Activated CD4-positive, alpha-beta T cell treated with anti-CD3 and anti-CD28 coated beads, Interleukin-2, amount 50 U/mL, for 24 hours (primary cell): ENCODE measurements around the gene GTF3C2.
"Not testable (repeated sequence)": the region's sequence is repeated elsewhere in the genome, so short reads cannot be mapped to it uniquely, and the experiment has no call there.

Source experiments
- DNase-seq, 2 donors: peaks; one replicate each; pipeline ENCODE4 v3.0.0-alpha.2; 2020; ENCODE audit warnings: low read depth in 1 of 2, low spot score in 1 of 2

The GTF3C2 gene

DNA sequence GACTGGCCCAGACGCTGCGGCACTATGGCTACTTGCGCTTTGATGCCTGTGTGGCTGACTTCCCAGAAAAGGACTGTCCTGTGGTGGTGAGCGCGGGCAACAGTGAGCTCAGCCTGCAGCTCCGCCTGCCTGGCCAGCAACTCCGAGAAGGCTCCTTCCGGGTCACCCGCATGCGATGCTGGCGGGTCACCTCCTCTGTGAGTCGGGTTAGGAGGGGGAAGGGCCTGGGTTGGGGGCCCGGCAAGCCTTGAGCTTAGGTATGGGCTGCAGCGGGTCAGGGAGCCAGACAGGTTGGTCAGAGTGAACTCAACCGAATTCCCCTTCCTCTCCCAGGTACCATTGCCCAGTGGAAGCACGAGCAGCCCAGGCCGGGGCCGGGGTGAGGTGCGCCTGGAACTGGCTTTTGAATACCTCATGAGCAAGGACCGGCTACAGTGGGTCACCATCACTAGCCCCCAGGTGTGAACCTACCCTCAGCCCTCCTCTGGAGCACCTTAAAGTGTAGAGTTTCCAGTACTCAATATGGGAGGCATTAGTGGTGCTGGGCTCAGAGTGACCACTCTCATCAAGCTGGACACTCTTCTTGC is 19.0 kb upstream of the GTF3C2 start:
- DNase-seq: no peak

DNA sequence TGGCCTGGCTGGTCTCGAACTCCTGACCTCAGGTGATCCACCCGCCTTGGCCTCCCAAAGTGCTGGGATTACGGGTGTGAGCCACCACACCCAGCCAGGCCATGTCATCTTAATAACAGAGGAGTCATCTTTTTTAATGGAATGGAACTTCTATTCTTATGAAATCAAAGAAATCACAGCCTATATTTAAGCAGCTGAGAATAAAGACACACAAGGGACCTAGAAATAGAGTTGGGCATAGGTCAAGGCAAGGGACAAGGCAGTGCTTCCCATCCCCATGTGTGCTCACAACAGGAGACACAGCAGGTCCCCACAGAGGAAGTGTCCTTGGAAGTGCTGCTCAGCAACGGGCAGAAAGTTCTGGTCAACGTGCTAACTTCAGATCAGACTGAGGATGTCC is 17.0 kb upstream of the GTF3C2 start:
- no peak for DNase-seq

DNA sequence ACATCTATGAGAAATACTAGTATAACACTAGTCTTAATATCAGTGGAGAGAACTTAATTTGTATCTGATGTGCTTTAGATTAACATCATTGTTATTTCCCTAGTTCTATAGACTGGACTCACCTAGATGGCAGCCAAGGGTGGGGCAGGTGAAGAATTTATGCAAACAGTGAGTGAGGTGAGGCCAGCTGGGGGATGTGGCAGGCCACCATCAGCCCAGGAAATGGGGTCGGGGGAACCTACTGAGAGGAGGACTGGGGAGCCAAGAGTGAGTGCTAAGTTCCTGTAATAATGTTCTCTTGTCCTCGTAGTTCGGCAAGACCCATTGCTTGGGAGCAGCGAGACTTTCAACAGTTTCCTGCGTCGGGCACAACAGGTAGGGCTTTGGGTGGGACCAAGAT is 16.4 kb upstream of the GTF3C2 start:
- no peak for DNase-seq

DNA sequence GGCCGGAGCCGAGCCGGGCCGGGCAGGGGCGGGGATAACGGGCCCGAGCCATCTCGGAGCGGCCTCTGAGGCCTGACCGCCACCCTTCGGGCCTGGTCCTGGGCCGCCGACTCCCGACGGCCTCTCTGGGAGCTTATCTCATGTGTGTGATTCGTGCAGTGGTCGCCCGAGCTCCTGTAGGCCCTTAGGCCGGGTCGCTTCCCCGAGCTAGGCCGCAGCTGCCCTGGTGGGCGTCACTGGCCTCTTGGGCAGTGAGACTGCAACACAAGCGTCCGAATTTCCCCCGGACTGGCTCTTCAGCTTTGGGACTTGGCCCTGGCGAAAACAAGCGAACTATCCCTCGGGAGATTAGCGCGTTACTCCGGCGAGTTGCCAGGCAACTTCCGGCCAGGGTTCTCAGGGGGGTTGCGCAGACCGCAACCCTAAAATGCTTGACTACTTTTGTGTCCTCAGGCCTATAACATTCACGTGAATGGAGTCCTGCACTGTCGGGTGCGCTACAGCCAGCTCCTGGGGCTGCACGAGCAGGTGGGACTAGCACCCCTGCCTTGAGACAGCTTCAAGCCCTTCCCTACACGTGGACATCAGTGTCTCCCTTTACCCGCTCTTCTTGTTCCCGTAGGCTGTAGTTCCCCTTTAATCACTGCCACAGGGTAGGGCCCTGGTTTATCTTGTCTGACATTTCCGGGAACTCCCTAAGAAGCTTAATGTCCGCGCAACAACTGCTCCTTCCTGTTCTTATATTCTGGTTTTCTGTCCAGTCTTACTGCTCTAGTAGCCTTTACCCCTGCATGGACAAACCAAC is 14.5 kb upstream of the GTF3C2 start:
- no peak for DNase-seq

DNA sequence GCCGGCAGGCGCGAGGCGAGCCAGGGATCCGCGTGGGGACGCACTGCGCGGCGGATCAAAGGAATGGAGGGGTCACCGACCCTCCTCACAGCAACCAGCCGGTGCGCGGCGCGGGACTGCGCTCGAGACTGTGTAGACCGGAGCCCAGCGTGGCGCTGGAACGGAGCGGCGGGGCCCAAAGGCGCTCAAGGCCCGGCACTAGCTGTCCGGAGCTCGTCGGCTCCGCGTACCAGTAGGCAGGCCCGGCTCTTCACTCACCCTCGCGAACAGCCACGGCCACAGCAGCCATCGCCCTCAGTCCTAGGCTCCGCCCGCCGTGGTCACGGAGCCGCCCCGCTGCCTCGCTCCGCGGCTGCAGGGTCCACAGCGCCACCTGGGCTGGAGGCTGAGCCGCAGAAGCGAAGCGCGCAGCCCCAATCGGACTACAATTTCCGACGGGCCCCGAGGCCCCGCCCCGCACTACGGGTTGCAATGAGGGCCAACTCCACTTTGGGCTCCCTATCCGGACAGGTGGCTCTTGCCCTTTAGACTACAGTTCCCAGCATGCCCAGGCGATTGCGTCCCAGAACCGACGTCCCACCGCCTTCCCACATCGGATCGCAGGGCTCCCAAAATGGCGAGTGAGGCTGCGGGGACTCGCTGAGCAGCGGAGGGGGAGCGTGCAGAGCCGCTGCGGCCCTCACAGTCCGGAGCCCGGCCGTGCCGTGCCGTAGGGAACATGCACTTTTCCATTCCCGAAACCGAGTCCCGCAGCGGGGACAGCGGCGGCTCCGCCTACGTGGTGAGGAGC is 13.7 kb upstream of the GTF3C2 start, which contains the start of the genes EIF2B4 and SNX17:
TSS of gene EIF2B4 (minus strand) at position 313 of the 790 bp plus-strand sequence. CDS start at position 289, 24 bp downstream.
TSS of gene SNX17 (plus strand) at position 591 of the 790 bp plus-strand sequence. CDS start at position 719, 128 bp downstream.
- DNase-seq: peak; percentile 96 to 99

DNA sequence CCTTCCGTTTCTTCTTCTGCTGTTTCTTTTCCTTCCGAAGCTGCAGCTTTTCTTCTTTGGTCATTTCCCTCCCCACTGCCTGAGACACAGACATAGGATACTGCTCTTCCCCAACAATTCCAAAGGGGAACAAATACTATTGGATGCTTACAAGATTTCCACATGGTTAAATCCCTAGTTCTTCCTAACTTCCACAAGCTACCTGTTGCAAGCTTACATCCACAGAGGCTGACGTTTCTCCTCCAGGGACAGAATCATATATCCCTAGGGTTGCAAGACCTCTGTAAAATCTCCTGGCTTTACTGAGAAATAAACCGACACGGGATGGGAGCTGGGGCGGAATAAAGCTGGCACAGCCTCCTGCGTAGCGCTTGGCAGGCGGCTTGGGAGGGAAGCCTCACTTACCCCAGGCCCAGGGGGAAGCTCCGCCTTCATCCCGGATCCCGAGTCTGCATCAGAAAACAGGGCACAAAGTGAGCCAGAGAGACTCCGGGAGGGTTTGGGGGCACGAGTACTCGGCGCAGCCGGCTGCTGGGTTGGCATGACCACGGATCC is 13.0 kb upstream of the GTF3C2 start:
- DNase-seq: peak in 1 of 2 donors; percentile 27

DNA sequence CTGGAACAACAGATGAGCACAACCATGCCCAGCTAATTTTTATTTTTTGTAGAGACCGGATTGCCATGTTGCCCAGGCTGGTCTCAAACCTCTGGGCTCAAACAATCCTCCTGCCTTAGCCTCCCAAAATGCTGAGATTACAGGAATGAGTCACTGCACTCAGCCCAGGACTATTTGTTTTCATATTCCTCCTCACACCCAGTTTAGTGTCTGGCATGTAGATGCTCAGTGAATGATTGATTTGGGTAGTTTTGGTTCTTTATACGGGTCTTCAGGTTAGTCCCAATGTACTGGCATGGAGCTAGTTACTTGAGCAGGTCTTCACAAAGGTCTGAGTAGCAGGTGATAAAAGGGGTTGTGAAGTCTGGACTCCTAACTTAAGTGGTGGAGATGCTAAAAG is 7.4 kb upstream of the GTF3C2 start:
- DNase-seq: no peak

DNA sequence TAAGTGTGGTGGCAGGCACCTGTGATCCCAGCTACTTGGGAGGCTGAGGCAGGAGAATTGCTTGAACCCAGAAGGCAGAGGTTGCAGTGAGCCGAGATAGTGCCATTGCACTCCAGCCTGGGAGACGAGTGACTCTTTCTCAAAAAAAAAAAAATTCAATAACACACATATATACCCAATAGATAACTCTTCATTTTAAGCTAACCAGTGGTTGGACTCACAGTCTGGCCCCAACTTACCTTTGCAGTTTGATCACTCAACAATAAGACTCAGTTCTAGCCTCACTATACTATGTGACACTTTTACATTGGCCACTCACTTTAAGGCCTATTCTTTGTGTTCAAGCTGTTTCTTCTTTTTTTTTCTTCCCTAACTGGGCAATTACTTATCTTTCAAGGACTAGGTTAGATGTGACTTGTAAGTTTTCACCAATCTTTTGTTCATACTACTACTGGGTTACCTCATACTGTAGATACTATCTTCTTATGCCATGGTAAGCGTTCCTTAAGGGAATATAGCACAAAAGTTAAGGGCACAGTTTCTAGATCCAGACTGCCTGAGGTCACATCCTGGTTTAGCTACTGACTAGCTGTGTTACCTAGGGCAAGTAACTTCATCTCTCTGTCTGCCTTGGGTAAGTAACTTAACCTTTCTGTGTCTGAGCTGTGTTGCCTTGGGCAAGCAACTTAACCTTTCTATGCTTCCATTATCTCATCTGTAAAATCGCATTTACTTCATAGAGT is 6.3 kb upstream of the GTF3C2 start:
- no peak for DNase-seq

DNA sequence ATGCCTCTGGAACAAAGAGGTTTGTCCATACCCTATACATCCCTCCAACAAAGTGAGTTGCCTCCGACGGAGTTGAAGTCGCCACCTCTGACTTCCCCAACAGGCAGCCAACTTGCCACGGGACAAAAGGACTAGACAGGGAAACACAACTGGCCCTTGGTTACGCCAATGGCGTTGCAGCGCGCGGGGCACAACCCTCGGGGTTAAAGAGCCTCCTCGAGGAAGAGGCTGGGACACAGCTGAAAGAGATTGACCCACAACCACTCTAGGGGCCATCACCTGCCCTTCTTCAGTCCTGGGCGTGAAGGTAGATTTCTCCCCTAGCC is 545 bp downstream of the GTF3C2 start:
- no peak for DNase-seq

DNA sequence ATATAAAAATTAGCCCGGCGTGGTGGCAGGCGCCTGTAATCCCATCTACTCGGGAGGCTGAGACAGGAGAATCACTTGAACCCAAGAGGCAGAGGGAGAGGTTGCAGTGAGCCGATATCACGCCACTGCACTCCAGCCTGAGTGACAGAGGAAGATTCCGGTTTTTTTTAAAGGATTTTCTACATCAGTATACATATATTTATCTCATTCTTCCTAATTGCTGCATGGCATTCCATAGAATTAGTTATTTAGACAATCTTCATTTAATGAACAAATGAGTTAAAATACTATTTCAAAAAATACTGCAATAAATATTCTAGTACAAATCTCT is 2.0 kb downstream of the GTF3C2 start:
- no peak for DNase-seq

DNA sequence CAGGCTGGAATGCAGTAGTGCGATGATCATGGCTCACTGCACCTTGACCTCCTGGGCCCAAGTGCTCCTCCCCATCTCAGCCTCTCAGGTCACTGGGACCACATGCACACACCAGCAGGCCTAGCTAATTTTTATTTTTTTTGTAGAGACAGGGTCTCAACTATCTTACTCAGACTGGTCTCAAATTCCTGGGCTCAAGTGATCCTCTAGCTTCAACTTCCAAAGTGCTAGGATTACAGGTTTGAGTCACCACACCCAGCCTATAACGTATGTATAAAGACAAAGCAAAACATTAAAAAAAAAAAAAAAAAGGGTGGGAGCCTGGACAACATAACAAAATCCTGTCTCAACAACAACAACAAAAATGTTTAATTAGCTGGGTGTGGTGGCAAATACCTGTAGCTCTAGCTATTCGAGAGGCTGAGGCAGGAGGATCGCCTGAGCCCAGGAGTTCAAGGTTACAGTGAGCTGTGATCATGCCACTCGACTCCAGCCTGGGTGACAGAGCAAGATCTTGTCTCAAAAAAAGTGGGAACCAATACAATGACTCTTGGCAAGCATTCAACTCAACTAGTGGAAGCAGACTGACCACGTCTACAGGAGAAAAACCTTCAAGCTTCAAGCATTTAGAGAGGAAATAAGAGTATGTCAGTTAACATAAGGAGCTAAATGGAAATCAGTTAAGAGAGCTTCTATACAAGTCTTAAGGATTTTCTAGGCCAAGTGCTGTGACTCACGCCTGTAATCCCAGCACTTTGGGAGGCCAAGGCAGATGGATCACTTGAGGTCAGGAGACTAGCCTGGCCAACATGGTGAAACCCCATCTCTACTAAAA is 2.6 kb downstream of the GTF3C2 start:
- DNase-seq: no peak

DNA sequence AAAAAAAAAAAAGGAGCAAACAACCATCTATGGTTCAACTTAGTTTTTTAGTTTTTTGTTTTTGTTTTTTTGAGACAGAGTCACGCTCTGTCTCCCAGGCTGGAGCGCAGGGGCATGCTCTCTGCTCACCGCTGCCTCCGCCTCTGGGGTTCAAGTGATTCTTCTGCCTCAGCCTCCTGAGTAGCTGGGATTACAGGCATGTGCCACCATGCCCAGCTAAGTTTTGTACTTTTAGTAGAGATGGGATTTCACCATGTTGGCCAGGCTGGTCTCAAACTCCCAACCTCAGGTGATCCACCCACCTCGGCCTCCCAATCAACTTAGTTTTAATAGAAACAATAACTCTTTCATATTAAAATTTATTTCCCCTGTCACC is 3.2 kb downstream of the GTF3C2 start:
- not testable (repeated sequence) for DNase-seq

DNA sequence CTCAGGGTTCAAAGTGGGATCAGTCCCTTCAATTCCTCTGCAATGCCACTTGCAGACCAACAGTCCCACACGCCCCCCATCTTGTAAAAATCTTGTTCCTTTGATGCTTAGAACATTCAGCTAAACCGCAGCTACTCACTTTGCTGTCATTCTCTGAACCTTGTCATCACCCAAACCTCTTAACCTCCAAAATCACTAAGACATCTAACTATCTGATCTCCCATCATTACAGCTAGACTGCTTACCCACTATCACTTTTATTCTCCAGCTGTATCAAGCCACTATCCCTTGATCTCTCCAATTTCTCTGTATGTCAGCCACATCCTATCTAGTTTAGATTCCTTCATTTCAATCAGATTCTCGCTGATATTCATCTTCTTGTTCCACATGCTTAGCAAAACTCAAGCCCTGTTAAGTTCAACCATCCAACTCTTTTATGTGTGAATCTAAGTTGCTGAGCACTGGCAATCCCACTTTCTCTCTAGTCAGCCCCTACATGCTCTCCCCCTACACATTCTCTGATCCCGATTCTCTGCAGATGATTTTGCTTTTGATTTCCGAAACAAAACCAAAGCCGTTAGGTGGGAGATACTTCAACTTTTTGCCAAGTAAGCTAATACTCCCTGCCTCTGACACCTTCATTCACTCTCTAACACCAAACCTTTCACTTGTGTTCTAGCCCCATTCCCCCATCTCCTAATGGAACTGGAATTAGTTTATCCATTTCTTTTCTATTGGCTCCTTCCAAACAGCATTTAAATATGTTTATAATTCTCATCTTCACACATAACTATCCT is 4.6 kb downstream of the GTF3C2 start:
- DNase-seq: no peak

DNA sequence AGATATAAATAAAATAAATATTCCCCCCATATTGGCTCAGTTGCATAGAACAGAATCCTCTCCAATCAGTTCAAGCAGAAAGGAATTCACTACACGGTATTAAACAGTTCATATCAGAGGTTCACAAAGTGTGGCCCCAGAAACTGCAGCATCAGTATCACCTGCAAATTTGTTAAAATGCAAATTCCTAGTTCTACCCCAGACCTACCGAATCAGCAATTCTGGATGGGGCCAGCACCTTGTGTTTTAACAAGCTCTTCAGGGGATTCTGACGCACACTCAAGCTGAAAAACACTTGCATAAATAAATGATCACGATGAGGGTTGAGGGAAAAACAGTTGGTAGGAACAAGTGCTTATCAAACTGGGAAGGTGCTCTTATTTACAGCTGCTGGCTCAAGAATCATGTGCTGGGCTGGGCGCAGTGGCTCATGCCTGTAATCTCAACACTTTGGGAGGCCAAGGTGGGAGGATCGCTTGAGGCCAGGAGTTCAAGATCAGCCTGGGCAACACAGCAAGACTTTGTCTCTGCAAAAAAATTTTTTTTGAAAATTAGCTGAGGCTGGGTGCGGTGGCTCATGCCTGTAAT is 6.4 kb downstream of the GTF3C2 start:
- DNase-seq: no peak

DNA sequence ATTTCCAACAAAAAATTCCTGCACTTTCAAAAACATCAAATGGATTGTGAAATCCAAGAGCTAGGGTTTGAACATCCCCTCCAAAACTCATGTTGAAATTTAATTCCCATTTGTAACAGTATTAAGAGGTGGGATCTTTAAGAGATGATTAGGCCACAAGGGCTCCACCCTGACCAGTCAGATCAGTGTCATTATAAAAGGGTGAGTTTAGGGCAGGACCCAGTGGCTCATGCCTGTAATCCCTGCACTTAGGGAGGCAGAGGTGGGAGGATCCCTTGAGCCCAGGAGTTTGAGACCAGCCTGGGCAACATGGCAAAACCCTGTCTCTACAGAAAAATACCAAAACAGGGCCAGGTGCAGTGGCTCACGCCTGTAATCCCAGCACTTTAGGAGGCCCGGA is 8.9 kb downstream of the GTF3C2 start:
- DNase-seq: no peak

DNA sequence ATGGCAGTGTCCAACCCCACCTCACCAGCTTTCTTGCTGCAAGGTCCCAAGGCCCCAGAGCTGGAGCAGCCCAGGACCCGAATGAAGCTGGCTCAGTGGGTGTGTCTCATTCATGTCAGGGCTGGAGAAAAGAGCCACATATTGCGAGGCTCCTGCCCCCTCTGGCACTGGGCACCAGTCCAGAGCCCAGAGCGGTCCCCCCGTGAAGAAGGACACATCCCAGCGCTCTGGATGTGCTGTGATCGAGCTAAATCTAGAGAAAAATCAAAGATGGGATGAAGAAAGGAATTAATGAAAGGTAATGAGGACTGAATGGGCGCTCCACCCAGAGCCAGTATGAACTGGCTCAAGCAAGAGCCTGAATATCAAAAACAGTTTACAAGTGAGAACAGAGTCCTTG is 20.4 kb downstream of the GTF3C2 start:
- no peak for DNase-seq

DNA sequence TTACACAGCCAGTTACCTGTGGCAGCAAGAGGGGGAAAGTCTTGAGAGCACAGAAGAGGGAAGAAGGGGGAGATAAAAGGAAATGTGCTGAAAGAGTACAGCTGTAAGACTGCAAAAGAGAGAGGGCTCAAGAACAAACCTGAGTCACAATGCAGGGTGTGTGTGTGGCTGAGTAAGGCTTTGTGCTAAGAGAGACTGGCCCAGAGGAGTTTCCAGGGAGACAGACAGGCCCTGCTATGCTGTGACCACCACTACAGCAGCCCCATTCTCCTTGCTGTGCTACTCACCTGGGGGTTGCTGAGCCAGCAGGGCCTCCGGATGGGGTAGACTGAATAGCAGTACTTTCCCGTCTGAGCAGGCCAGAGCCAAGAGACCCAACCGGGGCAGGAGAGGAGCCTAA is 21.3 kb downstream of the GTF3C2 start:
- DNase-seq: no peak

DNA sequence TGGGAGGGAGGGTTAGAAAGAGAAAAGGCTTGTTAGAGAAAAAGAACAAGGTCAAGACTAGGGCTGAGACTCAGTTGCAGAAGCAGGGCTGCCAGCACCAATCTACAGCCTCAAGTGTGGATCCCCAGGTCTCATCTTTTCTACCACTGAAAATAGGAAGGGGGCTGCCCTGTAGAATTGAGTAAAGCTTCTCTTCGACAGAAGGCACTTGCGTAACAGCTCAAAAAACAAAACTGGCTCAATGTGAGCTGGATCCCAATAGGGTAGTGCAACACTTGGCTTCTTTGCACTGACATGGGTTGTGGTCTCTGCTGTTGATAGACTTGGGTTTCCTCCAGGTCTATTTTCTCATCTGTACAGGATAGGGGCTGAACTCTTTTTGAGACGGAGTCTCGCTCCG is 31.8 kb downstream of the GTF3C2 start:
- DNase-seq: no peak

DNA sequence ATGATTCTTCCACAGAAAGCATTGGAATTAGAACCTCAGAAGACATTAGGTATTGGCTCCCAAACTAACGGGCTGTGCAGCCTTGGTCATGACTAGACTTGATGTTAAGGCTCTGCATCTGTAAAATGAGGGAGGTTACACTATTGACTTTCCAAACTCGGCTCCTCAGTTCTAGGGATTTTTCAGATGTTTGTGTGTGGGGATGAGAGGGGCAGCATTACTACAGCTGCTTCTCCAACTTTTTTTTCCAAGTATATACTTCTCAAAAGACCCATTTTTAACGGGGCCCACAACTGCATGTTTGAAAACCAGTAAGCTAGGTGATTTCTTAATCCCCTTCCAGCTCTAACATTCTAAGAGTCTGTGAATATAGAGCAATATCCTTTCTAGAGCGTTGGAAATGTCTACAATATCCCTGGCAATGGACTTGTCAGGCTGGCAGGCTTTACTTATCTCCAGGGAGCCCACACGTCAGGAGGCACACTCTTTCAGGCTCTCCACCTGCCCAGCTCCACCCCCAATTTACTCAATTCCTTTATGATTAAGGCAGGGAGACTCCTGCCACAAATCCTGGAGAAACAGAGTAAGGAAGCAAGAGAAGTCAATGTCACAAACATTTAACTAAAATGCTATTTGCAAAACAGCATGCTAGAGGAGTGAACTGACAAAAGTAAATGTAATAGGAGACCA is 32.8 kb downstream of the GTF3C2 start:
- DNase-seq: no peak
